ENCODE measurements around the gene EPHX1.
"Not testable (repeated sequence)": the region's sequence is repeated elsewhere in the genome, so short reads cannot be mapped to it uniquely, and the experiment has no call there.

The EPHX1 gene

GRCh38 chr1:225818229-225818628 lies 8.3 kb downstream of the EPHX1 start:
- TF ChIP-seq POLR2A (IDR thresholded peaks at IDR 0.05; ENCODE audit: low read length): no peak
- no peak for TF ChIP-seq GATA1 (IDR thresholded peaks at IDR 0.05; ENCODE audit: low read depth, low read length)
- DNase-seq: no peak

- TF ChIP-seq POLR2A (IDR thresholded peaks at IDR 0.05; ENCODE audit: low read length) (no peak), GATA1 (IDR thresholded peaks at IDR 0.05; ENCODE audit: low read depth, low read length) (no peak)
- DNase-seq: no peak
Observed at GRCh38 chr1:225819346-225820192, 9.6 kb downstream of the EPHX1 start.

- no peak for DNase-seq
- TF ChIP-seq POLR2A (IDR thresholded peaks at IDR 0.05; ENCODE audit: low read length): no peak
- TF ChIP-seq GATA1 (IDR thresholded peaks at IDR 0.05; ENCODE audit: low read depth, low read length): no peak
Observed at GRCh38 chr1:225820522-225821120, 10.7 kb downstream of the EPHX1 start.

- TF ChIP-seq POLR2A (IDR thresholded peaks at IDR 0.05; ENCODE audit: low read length) (no peak), GATA1 (IDR thresholded peaks at IDR 0.05; ENCODE audit: low read depth, low read length) (no peak)
- no peak for DNase-seq
Observed at GRCh38 chr1:225822655-225823403, 12.9 kb downstream of the EPHX1 start.

GRCh38 chr1:225823811-225824261 lies 13.9 kb downstream of the EPHX1 start:
- DNase-seq: peak in 1 of 2 experiments; percentile 31
- TF ChIP-seq GATA1 (IDR thresholded peaks at IDR 0.05; ENCODE audit: low read depth, low read length): no peak
- no peak for TF ChIP-seq POLR2A (IDR thresholded peaks at IDR 0.05; ENCODE audit: low read length)

GRCh38 chr1:225824533-225824941 lies 14.6 kb downstream of the EPHX1 start:
- TF ChIP-seq GATA1 (IDR thresholded peaks at IDR 0.05; ENCODE audit: low read depth, low read length) (no peak), POLR2A (IDR thresholded peaks at IDR 0.05; ENCODE audit: low read length) (no peak)
- DNase-seq: no peak

- TF ChIP-seq POLR2A (IDR thresholded peaks at IDR 0.05; ENCODE audit: low read length): no peak
- no peak for TF ChIP-seq GATA1 (IDR thresholded peaks at IDR 0.05; ENCODE audit: low read depth, low read length)
- DNase-seq: peak; percentile 66 to 85
Observed at GRCh38 chr1:225825078-225825477, 15.2 kb downstream of the EPHX1 start.

GRCh38 chr1:225825607-225826007 lies 15.7 kb downstream of the EPHX1 start:
- DNase-seq: no peak
- TF ChIP-seq GATA1 (IDR thresholded peaks at IDR 0.05; ENCODE audit: low read depth, low read length) (no peak), POLR2A (IDR thresholded peaks at IDR 0.05; ENCODE audit: low read length) (no peak)

GRCh38 chr1:225827076-225827475 lies 17.2 kb downstream of the EPHX1 start:
- no peak for TF ChIP-seq POLR2A (IDR thresholded peaks at IDR 0.05; ENCODE audit: low read length)
- no peak for TF ChIP-seq GATA1 (IDR thresholded peaks at IDR 0.05; ENCODE audit: low read depth, low read length)
- peak in 1 of 2 experiments; percentile 23 for DNase-seq

GRCh38 chr1:225828706-225829345 lies 18.9 kb downstream of the EPHX1 start:
- no peak for TF ChIP-seq POLR2A (IDR thresholded peaks at IDR 0.05; ENCODE audit: low read length)
- no peak for TF ChIP-seq GATA1 (IDR thresholded peaks at IDR 0.05; ENCODE audit: low read depth, low read length)

GRCh38 chr1:225830841-225831240 lies 20.9 kb downstream of the EPHX1 start:
- no peak for TF ChIP-seq GATA1 (IDR thresholded peaks at IDR 0.05; ENCODE audit: low read depth, low read length)
- TF ChIP-seq POLR2A (IDR thresholded peaks at IDR 0.05; ENCODE audit: low read length): no peak
- no peak for DNase-seq

More at GRCh38 chr1:225828706-225829345, 18.9 kb downstream of the EPHX1 start:
- DNase-seq: no peak

GRCh38 chr1:225834417-225835329 lies 24.7 kb downstream of the EPHX1 start:
- TF ChIP-seq POLR2A (IDR thresholded peaks at IDR 0.05; ENCODE audit: low read length) (no peak), GATA1 (IDR thresholded peaks at IDR 0.05; ENCODE audit: low read depth, low read length) (no peak)
- no peak for DNase-seq

GRCh38 chr1:225835856-225836255 lies 25.9 kb downstream of the EPHX1 start:
- no peak for TF ChIP-seq POLR2A (IDR thresholded peaks at IDR 0.05; ENCODE audit: low read length)
- no peak for TF ChIP-seq GATA1 (IDR thresholded peaks at IDR 0.05; ENCODE audit: low read depth, low read length)
- no peak for DNase-seq

- not testable (repeated sequence) for DNase-seq
Observed at GRCh38 chr1:225836296-225836695, 26.4 kb downstream of the EPHX1 start.

Measured in erythroblast (primary cell).